Measurements from ENCODE around the gene FAM221B. TPM values are rescaled to one million over a fixed set of nuclear protein-coding genes. Genes with fewer than 3 reads are reported as not detected.

FAM221B gene
- total and polyA plus RNA-seq, 8 donors: 0.10 TPM; not detected in 7

DNA sequence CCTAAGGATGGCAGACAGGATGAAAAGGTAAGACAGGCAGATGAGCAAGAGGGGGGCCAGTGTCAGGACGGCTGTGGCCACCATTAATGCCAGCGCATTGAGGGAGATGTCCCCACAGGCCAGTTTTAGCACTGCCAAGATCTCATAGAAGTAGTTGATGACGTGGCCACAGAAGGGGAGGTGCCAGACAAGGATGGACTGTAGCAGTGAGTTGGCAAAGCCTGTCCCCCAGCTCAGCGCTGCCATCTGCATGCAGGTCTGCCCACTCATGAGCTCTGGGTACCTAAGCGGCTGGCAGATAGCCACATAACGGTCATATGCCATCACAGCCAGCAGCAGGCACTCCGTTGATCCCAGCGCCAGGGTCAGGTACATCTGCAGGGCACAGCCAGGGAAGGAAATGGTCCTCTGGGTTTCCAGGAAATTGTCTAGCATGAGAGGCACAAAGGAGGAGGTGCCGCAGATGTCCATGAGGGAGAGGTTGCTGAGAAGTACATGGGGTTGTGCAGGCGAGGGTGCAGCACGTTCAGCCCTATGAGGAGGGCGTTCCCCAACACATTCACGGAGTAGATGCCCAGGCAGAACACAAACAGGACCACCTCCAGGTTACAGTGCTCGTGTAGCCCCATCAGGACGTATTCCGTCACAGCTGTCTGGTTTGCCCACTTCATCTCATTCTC is 30.9 kb upstream of the FAM221B start:
- H3K4me3 ChIP-seq: no peak overlapping the region
- TF ChIP-seq EP300 (IDR thresholded peaks at IDR 0.05) (no peak), POLR2AphosphoS5 (IDR thresholded peaks at IDR 0.05) (no peak), POLR2A (IDR thresholded peaks at IDR 0.05) (no peak), CTCF (IDR thresholded peaks at IDR 0.05) (no peak)
- 54 to 58% (median 56%) methylated on average over 15 to 16 of the region's 16 CpGs for WGBS, 5 donors
- H3K4me1 ChIP-seq: peaks cover 0 to 12% (median 4%) of the 10 kb centered on the region in 4 donors
- H3K36me3 ChIP-seq: peaks cover 0 to 8% (median 0%) of the 10 kb centered on the region in 4 donors
- intact Hi-C loops (cut with DNase I; ENCODE audit: low total_unique reads): no loop called here
- H3K9me3 ChIP-seq: no peaks in the 10 kb centered on the region
- DNase-seq: peak; percentile 27 to 58
- H3K27ac ChIP-seq: no peak overlapping the region
- peaks cover 0 to 36% (median 16%) of the 10 kb centered on the region in 3 donors for H3K27me3 ChIP-seq

- Histone ChIP-seq H3K36me3 (peaks cover 0 to 18% (median 9%) of the 10 kb centered on the region in 4 donors), H3K9me3 (no peaks in the 10 kb centered on the region), H3K27me3 (peaks cover 0 to 37% (median 11%) of the 10 kb centered on the region in 3 donors), H3K4me1 (peaks cover 0 to 12% (median 4%) of the 10 kb centered on the region in 4 donors), H3K4me3 (no peak overlapping the region), H3K27ac (no peak overlapping the region)
- 47 to 56% (median 53%) methylated on average over 5 of the region's 5 CpGs for WGBS, 5 donors
- intact Hi-C loops (cut with DNase I; ENCODE audit: low total_unique reads): no loop called here
- DNase-seq: no peak
- TF ChIP-seq POLR2AphosphoS5 (IDR thresholded peaks at IDR 0.05) (no peak), POLR2A (IDR thresholded peaks at IDR 0.05) (no peak), CTCF (IDR thresholded peaks at IDR 0.05) (no peak), EP300 (IDR thresholded peaks at IDR 0.05) (no peak)
Measured at GRCh38 chr9:35858458-35858857, 29.9 kb upstream of the FAM221B start.

DNA sequence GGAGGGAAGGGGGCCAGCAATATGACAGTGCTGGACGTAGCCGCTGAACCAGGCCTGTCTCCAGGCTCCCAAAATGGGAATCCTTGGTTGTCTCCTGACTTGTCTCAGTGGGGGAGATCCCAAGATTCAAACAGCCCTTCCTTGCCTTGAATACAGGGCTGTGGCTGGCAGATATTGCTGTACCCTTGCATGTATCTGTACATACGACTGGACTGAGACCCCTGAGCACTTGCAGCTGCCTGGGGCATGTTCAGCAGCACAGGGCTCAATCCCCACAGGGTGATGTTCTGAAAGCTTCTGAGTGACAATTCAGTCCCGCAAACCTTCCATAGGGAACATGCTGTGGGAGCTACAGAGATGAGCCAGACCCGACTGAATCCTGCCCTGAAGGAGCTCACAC is 28.4 kb upstream of the FAM221B start:
- Histone ChIP-seq H3K9me3 (no peaks in the 10 kb centered on the region), H3K4me3 (no peak overlapping the region), H3K4me1 (peaks cover 0 to 12% (median 4%) of the 10 kb centered on the region in 4 donors), H3K36me3 (peaks cover 0 to 28% (median 17%) of the 10 kb centered on the region in 4 donors), H3K27me3 (peaks cover 0 to 43% (median 6%) of the 10 kb centered on the region in 3 donors), H3K27ac (no peak overlapping the region)
- DNase-seq: no peak
- TF ChIP-seq POLR2A (IDR thresholded peaks at IDR 0.05) (no peak), CTCF (IDR thresholded peaks at IDR 0.05) (no peak), EP300 (IDR thresholded peaks at IDR 0.05) (no peak), POLR2AphosphoS5 (IDR thresholded peaks at IDR 0.05) (no peak)
- intact Hi-C loops (cut with DNase I; ENCODE audit: low total_unique reads): no loop called here
- 79 to 92% (median 89%) methylated on average over 5 of the region's 5 CpGs for WGBS, 5 donors

- TF ChIP-seq EP300 (IDR thresholded peaks at IDR 0.05) (no peak), POLR2A (IDR thresholded peaks at IDR 0.05) (no peak), CTCF (IDR thresholded peaks at IDR 0.05) (no peak), POLR2AphosphoS5 (IDR thresholded peaks at IDR 0.05) (no peak)
- no peak overlapping the region for H3K27ac ChIP-seq
- H3K4me3 ChIP-seq: no peak overlapping the region
- DNase-seq: no peak
- no peaks in the 10 kb centered on the region for H3K9me3 ChIP-seq
- H3K27me3 ChIP-seq: peaks cover 0 to 37% (median under 1%) of the 10 kb centered on the region in 3 donors
- intact Hi-C loops (cut with DNase I; ENCODE audit: low total_unique reads): no loop called here
- 51 to 78% (median 55%) methylated on average over 3 of the region's 3 CpGs for WGBS, 5 donors
- peaks cover 0 to 28% (median 17%) of the 10 kb centered on the region in 4 donors for H3K36me3 ChIP-seq
- H3K4me1 ChIP-seq: peaks cover 0 to 12% (median 4%) of the 10 kb centered on the region in 4 donors
Measured at GRCh38 chr9:35856206-35856605, 27.7 kb upstream of the FAM221B start.

Measured in stomach (tissue), 9 donors.